Endothelial cell of umbilical vein (primary cell): ENCODE data around the gene INSC. TPM values are rescaled to one million over a fixed set of nuclear protein-coding genes. Genes with fewer than 3 reads are reported as not detected.

Source experiments
- BruUV-seq: library from RNA; stranded (reverse); fragments of 400-500 nt; replicated peaks from 2 replicates; lab custom pipeline; 2021; lab: Mats Ljungman, UMichigan
- CTCF ChIA-PET: fragments of 300-600, 350-600 bp; sonication (Branson Sonifier 250); formaldehyde crosslinking; loops from one replicate; lab custom pipeline; 2021; ENCODE audit warnings: antibody characterized with exemption, inconsistent platforms; lab: Charles Lee
- POLR2A ChIA-PET: fragments of 300-600, 350-600 bp; sonication (Branson Sonifier 250); formaldehyde crosslinking; loops from one replicate; lab custom pipeline; 2021; ENCODE audit warnings: antibody characterized with exemption, inconsistent platforms; lab: Charles Lee
- DNase-seq: peaks from one replicate; pipeline ENCODE4 v3.0.0-alpha.2; 2011; ENCODE audit warnings: low read depth, low spot score
- FAIRE-seq: peaks from 2 replicates; lab custom pipeline; 2011; peaks lifted over from hg19 to GRCh38; lab: Jason Lieb, UNC
- H2AFZ ChIP-seq: 2 replicates; pipeline ENCODE4 v1.6.0; 2012; ENCODE audit warnings: low read depth, low read length, control low read depth, inconsistent platforms
- H3K27ac ChIP-seq: 2 replicates; pipeline ENCODE4 v1.5.1; 2011; ENCODE audit warnings: low read depth, mild to moderate bottlenecking, control low read depth, low read length, moderate library complexity; ENCODE audit not compliant: insufficient read depth
- H3K27me3 ChIP-seq, 2 experiments: 2 replicates each; pipeline versions ENCODE4 v1.6.0 to v1.6.1; 2011; ENCODE audit warnings: low read length in 2 of 2, mixed read lengths in 1 of 2; ENCODE audit not compliant: control insufficient read depth in 2 of 2, insufficient read depth in 2 of 2
- H3K36me3 ChIP-seq, 2 experiments: 2 replicates in 1 of 2; 3 replicates in 1 of 2; pipeline ENCODE4 v1.5.1; 2011; ENCODE audit warnings: low read length in 2 of 2, mild to moderate bottlenecking in 1 of 2, moderate library complexity in 1 of 2; ENCODE audit not compliant: control insufficient read depth in 2 of 2, insufficient read depth in 2 of 2; ENCODE audit errors: extremely low read depth in 1 of 2
- H3K4me1 ChIP-seq: 3 replicates; pipeline ENCODE4 v1.5.1; 2011; ENCODE audit warnings: mild to moderate bottlenecking, low read length; ENCODE audit not compliant: control insufficient read depth, insufficient read depth; ENCODE audit errors: extremely low read depth
- H3K4me2 ChIP-seq: 2 replicates; pipeline ENCODE4 v1.6.1; 2011; ENCODE audit warnings: low read length, control low read depth, mixed read lengths; ENCODE audit not compliant: insufficient read depth
- H3K4me3 ChIP-seq, 3 experiments: fragments of 200-600 bp in 1 of 3; sonication (generic), shearing (Covaris generic) in 1 of 3; replicated peaks in 1 of 3; 2 replicates each; pipeline ENCODE4 v1.5.1; 2011 to 2016; ENCODE audit warnings: control low read depth in 3 of 3, low read length in 3 of 3, mild to moderate bottlenecking in 2 of 3, inconsistent platforms in 1 of 3, low read depth in 1 of 3, moderate library complexity in 1 of 3; ENCODE audit not compliant: insufficient read depth in 1 of 3
- H3K79me2 ChIP-seq: 2 replicates; pipeline ENCODE4 v1.6.0; 2012; ENCODE audit warnings: low read length, inconsistent platforms; ENCODE audit not compliant: control insufficient read depth, insufficient read depth
- H3K9ac ChIP-seq: replicated peaks from 2 replicates; pipeline ENCODE3; 2011; ENCODE audit warnings: low read length, control low read depth; ENCODE audit not compliant: insufficient read depth; ENCODE audit errors: extremely low read depth
- H3K9me1 ChIP-seq: replicated peaks from 3 replicates; pipeline ENCODE4 v1.6.0; 2011; ENCODE audit warnings: mild to moderate bottlenecking, low read length; ENCODE audit not compliant: control insufficient read depth, insufficient read depth; ENCODE audit errors: extremely low read depth
- H3K9me3 ChIP-seq: replicated peaks from 2 replicates; pipeline ENCODE4 v1.5.1; 2012; ENCODE audit warnings: low read length, inconsistent platforms; ENCODE audit not compliant: control insufficient read depth, insufficient read depth
- H4K20me1 ChIP-seq: replicated peaks from 2 replicates; pipeline ENCODE3; 2011; ENCODE audit warnings: mild to moderate bottlenecking, low read length; ENCODE audit not compliant: control insufficient read depth, insufficient read depth; ENCODE audit errors: extremely low read depth
- EZH2 ChIP-seq: IDR thresholded peaks from 2 replicates; pipeline ENCODE4 v1.6.1; 2012; ENCODE audit warnings: borderline replicate concordance, low read depth, mild to moderate bottlenecking, moderate library complexity, low read length, inconsistent platforms; ENCODE audit not compliant: severe bottlenecking
- FOS ChIP-seq: IDR thresholded peaks from 2 replicates; pipeline ENCODE4 v1.6.1; 2011; ENCODE audit warnings: mild to moderate bottlenecking, low read length, moderate library complexity, borderline replicate concordance; ENCODE audit not compliant: insufficient read depth
- GATA2 ChIP-seq: IDR thresholded peaks from 2 replicates; pipeline ENCODE4 v1.7.0; 2011; ENCODE audit warnings: low read depth, mild to moderate bottlenecking, moderate library complexity, mixed read lengths, low read length; ENCODE audit not compliant: insufficient read length, insufficient read depth
- JUN ChIP-seq: IDR thresholded peaks from 2 replicates; pipeline ENCODE4 v1.6.1; 2011; ENCODE audit warnings: borderline replicate concordance, low read depth; ENCODE audit not compliant: insufficient read length, insufficient read depth
- MYC ChIP-seq: IDR thresholded peaks from one replicate; pipeline ENCODE4 v1.6.1; 2011; ENCODE audit warnings: mild to moderate bottlenecking, low read depth, low read length
- POLR2A ChIP-seq: IDR thresholded peaks from 2 replicates; pipeline ENCODE4 v1.6.1; 2012; ENCODE audit warnings: low read depth, mild to moderate bottlenecking, control low read depth, low read length
- POLR2AphosphoS5 ChIP-seq: IDR thresholded peaks from 2 replicates; pipeline ENCODE4 v1.6.1; 2012; ENCODE audit warnings: low read depth, mild to moderate bottlenecking, control low read depth, low read length, moderate library complexity; ENCODE audit not compliant: insufficient read depth
- dilution Hi-C: fragments of 300-500 bp; cut with MboI; formaldehyde crosslinking; loops from one replicate; pipeline ENCODE4 v1.15.0; 2019; ENCODE audit warnings: low sequenced_read_pairs; ENCODE audit not compliant: extremely low pct_ligation_motif_present
- intact Hi-C: fragments of 100-400 bp; cut with micrococcal nuclease; formaldehyde crosslinking; loops from one replicate; pipeline ENCODE4 v1.10.0; 2022
- polyA plus RNA-seq, 4 experiments: library from polyadenylated mRNA; depleted of rRNA in 3 of 4; stranded (reverse) in 3 of 4; unstranded in 1 of 4; fragments of >200 nt; gene quantifications; 2 replicates each; pipeline versions ENCODE4 v1.2.1 to v1.2.3, GENCODE V29; 2011 to 2012; ENCODE audit warnings: missing spikeins in 1 of 4
- total RNA-seq: library from RNA; stranded (reverse); gene quantifications from 2 replicates; pipeline ENCODE4 v1.2.3, GENCODE V29; 2021
- TF ChIP-seq, protein P1 (sequence below), 2 donors: IDR thresholded peaks; 1 replicate in 1 of 2; 2 replicates in 1 of 2; pipeline ENCODE4 v1.5.1; 2011; ENCODE audit warnings: low read length in 2 of 2, mild to moderate bottlenecking in 2 of 2, moderate library complexity in 2 of 2, control low read depth in 1 of 2, inconsistent platforms in 1 of 2, low read depth in 1 of 2; ENCODE audit not compliant: insufficient read depth in 1 of 2; ENCODE audit errors: extremely low read depth in 1 of 2
- TF ChIP-seq, protein P2 (sequence below): IDR thresholded peaks from 2 replicates; pipeline ENCODE4 v1.6.1; 2011; ENCODE audit not compliant: insufficient read depth, insufficient read length

The INSC gene
- total and polyA plus RNA-seq, 2 donors (not counting 3 experiments of a cell fraction or from before 2014, with no cell fraction given) = not detected

DNA sequence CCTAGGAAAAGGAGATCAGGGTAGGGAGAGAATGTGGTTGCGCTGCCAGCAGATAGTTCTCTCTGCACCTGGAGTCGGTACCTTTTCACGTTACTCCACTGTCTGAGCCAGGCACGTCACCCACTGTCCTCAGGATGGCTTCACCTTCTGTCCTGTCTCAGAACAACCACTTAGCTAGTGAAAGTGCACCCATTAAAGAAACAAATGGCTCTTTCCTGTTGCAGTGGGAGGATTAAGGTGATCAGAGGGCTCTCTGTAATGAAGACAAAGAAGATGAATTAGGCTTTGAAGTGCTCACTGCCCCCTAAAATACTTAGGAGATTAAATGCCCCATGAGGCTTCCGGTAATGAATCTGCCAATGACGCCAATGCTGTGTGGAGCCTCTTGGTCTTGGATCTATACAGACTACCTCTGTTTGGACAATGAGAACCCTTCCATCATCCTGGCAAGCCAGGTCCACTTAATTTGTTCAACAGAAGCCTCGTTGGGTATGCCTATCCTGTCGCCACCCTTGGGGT, 113.7 kb downstream of the INSC start:
- Histone ChIP-seq H3K79me2 (no peaks in the 10 kb centered on the region), H3K9me1 (no peaks in the 10 kb centered on the region), H3K36me3 (no peaks in the 10 kb centered on the region), H3K27me3 (no peaks in the 10 kb centered on the region), H3K4me2 (no peak overlapping the region), H4K20me1 (no peaks in the 10 kb centered on the region), H3K4me3 (no peak overlapping the region), H3K4me1 (no peaks in the 10 kb centered on the region), H2AFZ (no peak overlapping the region), H3K27ac (no peak overlapping the region), H3K9ac (no peak overlapping the region), H3K9me3 (no peaks in the 10 kb centered on the region)
- BruUV-seq = no TSS peak
- DNase-seq = no peak
- CTCF ChIA-PET = no interaction called here
- dilution Hi-C loops (no loop called here), intact Hi-C loops (no loop called here)
- no peak for FAIRE-seq
- POLR2A ChIA-PET = no interaction called here
- TF ChIP-seq, protein P1, sequence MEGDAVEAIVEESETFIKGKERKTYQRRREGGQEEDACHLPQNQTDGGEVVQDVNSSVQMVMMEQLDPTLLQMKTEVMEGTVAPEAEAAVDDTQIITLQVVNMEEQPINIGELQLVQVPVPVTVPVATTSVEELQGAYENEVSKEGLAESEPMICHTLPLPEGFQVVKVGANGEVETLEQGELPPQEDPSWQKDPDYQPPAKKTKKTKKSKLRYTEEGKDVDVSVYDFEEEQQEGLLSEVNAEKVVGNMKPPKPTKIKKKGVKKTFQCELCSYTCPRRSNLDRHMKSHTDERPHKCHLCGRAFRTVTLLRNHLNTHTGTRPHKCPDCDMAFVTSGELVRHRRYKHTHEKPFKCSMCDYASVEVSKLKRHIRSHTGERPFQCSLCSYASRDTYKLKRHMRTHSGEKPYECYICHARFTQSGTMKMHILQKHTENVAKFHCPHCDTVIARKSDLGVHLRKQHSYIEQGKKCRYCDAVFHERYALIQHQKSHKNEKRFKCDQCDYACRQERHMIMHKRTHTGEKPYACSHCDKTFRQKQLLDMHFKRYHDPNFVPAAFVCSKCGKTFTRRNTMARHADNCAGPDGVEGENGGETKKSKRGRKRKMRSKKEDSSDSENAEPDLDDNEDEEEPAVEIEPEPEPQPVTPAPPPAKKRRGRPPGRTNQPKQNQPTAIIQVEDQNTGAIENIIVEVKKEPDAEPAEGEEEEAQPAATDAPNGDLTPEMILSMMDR (IDR thresholded peaks at IDR 0.05; ENCODE audit: extremely low read depth in 1 of 2, insufficient read depth in 1 of 2, low read depth in 1 of 2, low read length in 2 of 2) = no peak
- TF ChIP-seq EZH2 (no peak), FOS (no peak), POLR2A (no peak), POLR2AphosphoS5 (no peak), JUN (no peak), GATA2 (no peak), MYC (no peak)
- TF ChIP-seq, protein P2, sequence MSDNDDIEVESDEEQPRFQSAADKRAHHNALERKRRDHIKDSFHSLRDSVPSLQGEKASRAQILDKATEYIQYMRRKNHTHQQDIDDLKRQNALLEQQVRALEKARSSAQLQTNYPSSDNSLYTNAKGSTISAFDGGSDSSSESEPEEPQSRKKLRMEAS = no peak
